Choroid plexus epithelial cell (primary cell): Measurements from ENCODE around the gene ACKR3.

ENCODE experiments used
- DNase-seq: peaks from one replicate; pipeline ENCODE4 v3.0.0-alpha.2; 2010; ENCODE audit warnings: low read depth
- H3K4me3 ChIP-seq: 2 replicates; pipeline ENCODE4 v1.5.1; 2011; ENCODE audit warnings: low read depth, mild to moderate bottlenecking, control low read depth, low read length, moderate library complexity
- TF ChIP-seq, protein P1 (sequence below): conservative IDR thresholded peaks from 2 replicates; pipeline ENCODE4 v1.5.1; 2011; ENCODE audit warnings: low read depth, mild to moderate bottlenecking, control low read depth, inconsistent platforms, low read length, moderate library complexity

The ACKR3 gene

DNA sequence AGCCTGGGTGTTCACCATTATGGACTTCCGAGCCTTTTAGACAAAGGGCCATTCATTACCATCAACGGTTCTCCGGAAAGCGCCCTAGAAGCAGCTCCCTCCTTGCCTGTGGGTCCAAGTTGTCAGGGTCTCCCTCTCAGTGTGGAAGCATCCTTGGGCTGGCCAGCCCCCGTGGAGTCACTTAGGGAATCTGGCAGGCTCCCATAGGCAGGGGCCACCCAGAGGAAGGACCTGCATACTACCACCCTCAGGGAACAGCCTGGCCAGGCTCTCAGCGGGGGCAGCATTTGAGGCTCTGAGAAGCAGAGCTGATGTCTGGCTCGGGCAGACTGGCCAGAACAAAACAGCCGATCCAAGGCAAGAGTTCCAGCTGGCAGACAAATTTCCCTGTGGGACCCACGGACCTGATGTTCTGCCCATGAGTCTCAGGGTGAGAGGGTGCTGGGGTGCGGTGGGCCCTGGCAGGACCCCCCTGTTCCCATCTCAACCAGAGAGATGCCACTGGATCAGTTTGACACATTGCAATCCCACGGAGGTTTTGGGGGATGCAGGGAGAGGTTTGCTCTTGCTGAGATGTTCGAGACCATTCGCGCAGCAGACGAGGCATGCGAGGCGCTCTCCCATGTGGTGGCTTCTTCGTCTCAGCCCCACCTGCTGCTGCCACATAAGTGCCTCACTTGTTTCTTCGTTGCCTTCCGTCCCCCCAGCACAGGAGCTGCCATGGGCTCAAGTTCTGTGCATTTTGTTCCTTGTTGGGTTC lies 56.9 kb downstream of the ACKR3 start:
- TF ChIP-seq, protein P1, sequence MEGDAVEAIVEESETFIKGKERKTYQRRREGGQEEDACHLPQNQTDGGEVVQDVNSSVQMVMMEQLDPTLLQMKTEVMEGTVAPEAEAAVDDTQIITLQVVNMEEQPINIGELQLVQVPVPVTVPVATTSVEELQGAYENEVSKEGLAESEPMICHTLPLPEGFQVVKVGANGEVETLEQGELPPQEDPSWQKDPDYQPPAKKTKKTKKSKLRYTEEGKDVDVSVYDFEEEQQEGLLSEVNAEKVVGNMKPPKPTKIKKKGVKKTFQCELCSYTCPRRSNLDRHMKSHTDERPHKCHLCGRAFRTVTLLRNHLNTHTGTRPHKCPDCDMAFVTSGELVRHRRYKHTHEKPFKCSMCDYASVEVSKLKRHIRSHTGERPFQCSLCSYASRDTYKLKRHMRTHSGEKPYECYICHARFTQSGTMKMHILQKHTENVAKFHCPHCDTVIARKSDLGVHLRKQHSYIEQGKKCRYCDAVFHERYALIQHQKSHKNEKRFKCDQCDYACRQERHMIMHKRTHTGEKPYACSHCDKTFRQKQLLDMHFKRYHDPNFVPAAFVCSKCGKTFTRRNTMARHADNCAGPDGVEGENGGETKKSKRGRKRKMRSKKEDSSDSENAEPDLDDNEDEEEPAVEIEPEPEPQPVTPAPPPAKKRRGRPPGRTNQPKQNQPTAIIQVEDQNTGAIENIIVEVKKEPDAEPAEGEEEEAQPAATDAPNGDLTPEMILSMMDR, result no peak
- DNase-seq, result no peak
- H3K4me3 ChIP-seq, result no peak overlapping the region

DNA sequence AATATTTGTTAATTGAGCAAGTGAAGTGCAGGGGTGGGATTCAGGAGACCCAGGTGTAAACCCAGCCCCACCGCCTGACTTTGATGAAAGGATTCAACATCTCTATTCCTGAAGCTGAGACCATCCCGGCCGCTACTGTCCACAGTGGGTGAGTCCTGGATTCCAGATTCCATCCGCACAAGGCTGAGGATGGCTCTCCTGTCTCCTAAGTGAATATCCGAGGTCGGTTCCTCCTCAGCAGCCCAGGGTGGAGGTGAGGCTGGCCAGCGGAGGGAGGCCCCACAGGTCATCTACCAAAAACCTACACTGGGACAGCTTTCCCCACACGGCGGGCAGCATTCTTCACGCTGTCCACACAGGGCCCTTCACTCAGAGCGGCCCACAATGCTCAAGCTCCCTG lies 57.6 kb downstream of the ACKR3 start:
- TF ChIP-seq, protein P1, result no peak
- H3K4me3 ChIP-seq, result no peak overlapping the region
- no peak for DNase-seq

DNA sequence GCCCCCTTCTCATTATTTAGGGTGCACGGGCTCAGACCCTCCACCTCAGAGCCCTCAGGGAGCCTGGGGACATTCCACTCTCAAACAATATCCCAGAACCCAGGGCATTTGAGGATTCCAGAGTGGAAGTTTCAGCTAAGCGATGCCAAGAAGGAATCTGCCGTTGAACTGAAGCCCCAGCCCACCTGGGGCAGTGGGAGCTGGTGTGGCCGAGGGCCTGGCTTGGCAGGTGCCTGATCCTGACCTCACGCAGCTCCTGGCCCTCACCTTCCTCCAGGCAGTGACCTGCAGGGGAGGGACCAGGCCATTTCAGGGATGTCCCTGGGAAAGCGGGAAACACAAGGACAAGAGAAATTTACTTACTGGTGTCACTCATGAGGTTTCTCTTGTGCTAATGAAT lies 58.2 kb downstream of the ACKR3 start:
- TF ChIP-seq, protein P1, result no peak
- DNase-seq, result no peak
- no peak overlapping the region for H3K4me3 ChIP-seq

DNA sequence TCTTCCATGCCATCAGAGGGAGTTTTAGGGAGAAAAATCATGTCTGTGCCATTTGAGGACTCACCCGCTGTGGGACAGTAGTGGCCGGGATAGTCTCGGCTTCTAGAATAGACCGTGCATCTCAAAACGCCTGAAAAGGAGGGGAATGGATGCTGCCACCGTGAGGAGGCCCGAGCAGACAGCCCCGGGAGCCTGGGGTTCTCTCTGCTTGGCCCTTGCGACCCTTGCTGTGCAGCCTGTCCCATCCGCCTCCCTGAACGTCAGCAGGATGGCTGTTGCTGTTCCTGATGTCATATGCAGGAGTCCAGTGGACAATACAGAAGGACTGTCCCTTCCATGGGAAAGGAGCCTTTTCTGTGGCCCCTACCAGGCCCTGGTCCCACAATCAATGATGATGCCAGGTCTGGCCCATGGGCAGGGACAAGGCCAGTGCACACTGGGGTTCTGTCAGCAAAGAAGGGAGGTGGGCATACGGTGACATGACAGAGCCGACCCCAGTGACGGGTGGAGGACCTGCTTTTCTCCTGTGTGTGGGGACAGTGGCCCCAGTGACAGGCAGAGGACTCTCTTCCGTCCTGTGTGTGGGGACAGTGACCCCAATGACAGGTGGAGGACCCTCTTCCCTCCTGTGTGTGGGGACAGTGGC lies 58.8 kb downstream of the ACKR3 start:
- H3K4me3 ChIP-seq, result no peak overlapping the region
- DNase-seq, result no peak
- TF ChIP-seq, protein P1, result no peak

DNA sequence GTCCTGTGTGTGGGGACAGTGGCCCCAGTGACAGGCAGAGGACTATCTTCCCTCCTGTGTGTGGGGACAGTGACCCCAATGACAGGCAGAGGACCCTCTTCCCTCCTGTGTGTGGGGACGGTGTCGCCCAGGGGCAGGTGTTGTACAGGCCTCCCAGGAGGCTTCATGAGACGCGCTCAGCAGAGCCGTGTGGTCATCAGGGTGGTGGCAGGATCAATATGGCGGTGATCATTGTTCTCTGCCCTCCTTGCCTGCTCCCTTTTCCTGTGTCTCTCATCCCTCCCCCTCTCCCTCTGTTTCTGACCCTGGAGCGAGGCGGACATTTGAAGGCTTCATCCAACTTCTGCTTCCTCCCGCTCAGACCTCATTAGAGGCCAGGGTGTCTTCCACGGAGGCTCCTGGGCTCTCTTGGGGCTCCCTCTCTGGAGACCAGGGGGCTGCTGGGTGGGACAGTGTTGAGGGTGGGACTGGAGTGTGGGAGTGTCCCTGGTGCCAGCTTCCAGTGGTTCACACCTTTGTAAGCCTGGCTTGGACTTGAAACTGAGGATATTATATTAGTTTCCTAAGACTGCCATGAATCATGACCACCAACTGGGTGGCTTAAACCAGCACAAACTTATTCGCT lies 59.5 kb downstream of the ACKR3 start:
- TF ChIP-seq, protein P1, result no peak
- DNase-seq, result no peak
- H3K4me3 ChIP-seq, result no peak overlapping the region

DNA sequence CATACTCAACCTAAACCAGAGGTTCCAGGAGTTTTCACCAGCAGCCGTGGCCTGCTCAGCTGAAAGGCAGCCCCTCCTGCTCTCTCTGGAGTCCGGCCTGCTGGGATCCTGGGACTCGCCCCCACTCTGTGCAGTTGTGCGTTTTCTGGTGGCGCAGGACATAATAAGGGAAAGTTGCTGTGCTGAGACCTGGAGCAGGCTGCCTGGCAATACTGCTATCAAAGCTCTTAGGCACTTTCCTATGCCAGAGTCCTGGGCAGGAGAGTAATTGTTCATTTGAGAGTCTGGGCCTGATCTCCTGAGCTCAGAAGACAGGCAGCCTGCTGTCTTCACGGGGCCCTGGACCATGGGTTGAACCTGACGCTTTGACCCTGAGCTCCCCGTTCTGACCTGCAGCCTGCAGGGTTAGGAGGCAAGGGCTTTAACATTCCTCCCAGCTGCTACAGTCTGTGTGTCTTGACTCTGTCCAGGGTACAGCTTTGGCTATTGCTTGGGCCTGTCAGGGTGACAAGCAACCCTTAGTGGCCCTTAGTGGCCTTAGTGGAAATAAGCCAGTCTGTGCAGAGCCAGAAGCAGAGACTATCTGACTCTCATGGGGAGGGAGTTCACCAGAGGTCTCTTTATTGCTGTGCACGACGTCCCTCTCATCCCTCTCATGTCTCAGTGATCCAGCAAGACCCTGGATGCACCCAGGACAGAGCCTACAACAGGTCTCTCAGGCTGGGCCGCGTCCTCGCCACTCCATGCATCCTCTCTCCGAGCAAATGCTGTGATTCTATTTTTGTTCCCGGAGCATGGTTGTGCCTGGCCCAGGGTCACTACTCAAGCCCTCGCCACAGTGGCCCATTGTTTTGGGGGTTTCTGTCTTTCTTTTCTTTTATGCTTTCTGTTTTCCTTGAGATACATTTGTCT lies 60.6 kb downstream of the ACKR3 start:
- no peak for DNase-seq
- no peak overlapping the region for H3K4me3 ChIP-seq

More for the DNA sequence above, 60.6 kb downstream of the ACKR3 start:
- TF ChIP-seq, protein P1, result no peak
